ENCODE data around the gene TOMM20.

Gene TOMM20

DNA sequence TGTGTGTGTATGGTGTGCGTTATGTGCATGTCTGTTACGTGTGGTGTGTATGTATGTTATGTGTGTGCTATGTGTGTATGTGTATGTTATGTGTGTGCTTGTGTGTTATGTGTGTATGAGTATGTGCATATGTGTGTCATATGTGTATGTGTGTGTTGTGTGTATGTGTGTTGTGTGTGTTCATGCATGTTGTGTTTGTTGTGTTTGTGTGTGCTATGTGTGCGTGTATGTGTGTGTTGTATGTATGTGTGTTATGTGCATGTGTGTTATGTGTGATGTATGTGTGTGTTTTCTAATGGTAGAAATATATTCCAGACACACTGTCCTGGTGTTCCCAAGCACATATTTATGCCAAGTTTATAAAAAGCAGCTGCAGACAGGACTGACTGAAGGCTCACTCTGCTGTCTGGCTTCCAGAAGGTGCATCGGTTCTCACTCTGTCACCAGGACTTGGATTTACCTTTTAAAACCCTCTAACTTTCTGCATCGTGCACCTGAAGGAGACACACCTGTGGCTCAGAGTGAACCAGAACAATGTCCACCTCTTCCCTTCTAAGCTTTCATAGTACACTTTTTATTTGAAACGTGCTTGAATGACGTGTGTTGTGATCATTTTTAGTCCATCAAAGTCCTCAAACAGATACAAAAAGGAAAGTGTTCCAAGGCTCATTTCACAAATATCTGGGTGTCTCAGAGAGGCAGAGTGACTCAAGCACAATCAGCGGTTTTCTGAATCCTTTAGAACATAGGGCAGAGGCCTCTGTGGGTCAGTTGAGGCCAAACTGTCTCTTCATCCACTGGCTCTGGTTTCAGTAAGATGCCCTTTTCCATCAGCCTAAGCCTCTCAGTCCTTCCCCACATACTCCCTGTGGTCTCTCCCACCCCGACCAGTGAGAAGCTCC, 49.9 kb downstream of the TOMM20 start:
- intact Hi-C loops (cut with DNase I; ENCODE audit: low total_unique reads) = no loop called here
- DNase-seq = no peak
- Histone ChIP-seq H3K27me3 (no peaks in the 10 kb centered on the region), H3K27ac (peak overlapping the region; percentile 14 to 47), H3K36me3 (no peaks in the 10 kb centered on the region), H3K9me3 (no peaks in the 10 kb centered on the region), H3K4me1 (peaks cover 0 to 76% (median 61%) of the 10 kb centered on the region in 4 donors), H3K4me3 (no peak overlapping the region)
- TF ChIP-seq, protein P1, sequence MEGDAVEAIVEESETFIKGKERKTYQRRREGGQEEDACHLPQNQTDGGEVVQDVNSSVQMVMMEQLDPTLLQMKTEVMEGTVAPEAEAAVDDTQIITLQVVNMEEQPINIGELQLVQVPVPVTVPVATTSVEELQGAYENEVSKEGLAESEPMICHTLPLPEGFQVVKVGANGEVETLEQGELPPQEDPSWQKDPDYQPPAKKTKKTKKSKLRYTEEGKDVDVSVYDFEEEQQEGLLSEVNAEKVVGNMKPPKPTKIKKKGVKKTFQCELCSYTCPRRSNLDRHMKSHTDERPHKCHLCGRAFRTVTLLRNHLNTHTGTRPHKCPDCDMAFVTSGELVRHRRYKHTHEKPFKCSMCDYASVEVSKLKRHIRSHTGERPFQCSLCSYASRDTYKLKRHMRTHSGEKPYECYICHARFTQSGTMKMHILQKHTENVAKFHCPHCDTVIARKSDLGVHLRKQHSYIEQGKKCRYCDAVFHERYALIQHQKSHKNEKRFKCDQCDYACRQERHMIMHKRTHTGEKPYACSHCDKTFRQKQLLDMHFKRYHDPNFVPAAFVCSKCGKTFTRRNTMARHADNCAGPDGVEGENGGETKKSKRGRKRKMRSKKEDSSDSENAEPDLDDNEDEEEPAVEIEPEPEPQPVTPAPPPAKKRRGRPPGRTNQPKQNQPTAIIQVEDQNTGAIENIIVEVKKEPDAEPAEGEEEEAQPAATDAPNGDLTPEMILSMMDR (IDR thresholded peaks at IDR 0.05) = no peak

DNA sequence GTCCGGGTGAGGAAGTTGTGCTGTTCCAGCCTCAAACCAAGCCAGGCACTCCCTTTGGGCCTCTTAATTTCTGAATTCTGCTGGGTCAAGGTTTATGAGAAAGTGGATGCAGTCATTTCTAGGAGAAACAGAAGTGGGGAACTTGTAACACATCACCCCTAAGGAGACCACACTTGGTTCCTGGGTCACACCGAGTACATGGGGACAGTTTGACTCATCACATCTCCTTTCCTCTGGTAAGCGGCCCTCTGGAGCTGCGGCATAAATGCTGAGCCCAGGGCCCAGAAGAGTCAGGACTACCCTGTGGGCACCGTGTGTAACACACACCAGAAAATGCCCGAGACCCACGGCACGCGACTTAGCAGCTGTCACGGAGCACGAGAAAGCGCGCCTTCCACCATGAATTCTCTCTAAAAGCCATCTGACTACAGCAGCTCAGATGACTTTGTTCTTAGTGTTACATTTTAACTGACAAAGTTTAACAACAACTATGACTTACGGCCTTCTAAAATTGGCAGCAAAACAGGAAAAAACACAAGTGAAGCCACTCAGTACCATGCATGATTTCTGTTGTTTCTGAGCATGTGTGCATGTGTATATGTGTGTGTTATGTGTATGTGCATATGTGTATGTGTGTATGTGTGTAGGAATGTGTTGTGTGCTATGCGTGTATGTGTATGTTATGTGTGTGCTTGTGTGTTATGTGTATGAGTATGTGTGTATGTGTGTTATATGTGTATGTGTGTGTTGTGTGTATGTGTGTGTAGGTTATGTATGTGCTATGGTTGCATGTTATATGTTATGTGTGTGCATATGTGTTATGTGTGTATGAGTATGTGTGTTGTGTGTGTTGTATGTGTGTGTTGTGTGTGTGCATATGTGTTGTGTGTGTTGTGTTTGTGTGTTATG, 50.8 kb downstream of the TOMM20 start:
- Histone ChIP-seq H3K27me3 (no peaks in the 10 kb centered on the region), H3K27ac (peak overlapping the region; percentile 47 to 53), H3K36me3 (no peaks in the 10 kb centered on the region), H3K4me3 (no peak overlapping the region), H3K9me3 (no peaks in the 10 kb centered on the region), H3K4me1 (peaks cover 0 to 72% (median 55%) of the 10 kb centered on the region in 4 donors)
- DNase-seq = no peak
- TF ChIP-seq, protein P1 (IDR thresholded peaks at IDR 0.05) = no peak
- intact Hi-C loops (cut with DNase I; ENCODE audit: low total_unique reads) = no loop called here

DNA sequence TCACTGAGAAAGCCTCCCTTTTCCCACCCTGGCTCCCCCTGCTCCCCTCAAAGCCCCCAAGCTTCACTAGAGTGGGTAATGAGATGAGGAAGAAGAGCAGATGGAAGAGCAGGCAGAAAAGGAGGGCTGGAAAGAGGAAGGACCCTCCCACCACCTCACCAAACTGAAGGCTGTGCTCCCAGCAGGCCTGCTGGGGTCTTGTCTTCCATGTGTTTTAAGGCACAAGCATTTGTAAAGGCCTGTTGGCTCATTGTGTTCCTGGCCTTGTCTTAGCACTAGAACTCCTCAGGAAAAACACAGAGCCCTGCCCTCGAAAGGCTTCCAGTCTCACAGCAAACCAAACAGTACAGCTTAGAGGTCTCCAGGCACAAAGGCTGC, 51.5 kb downstream of the TOMM20 start:
- no peaks in the 10 kb centered on the region for H3K36me3 ChIP-seq
- H3K4me3 ChIP-seq = no peak overlapping the region
- H3K27me3 ChIP-seq = no peaks in the 10 kb centered on the region
- H3K27ac ChIP-seq = peak overlapping the region; percentile 47 to 53
- intact Hi-C loops (cut with DNase I; ENCODE audit: low total_unique reads) = no loop called here
- TF ChIP-seq, protein P1 (IDR thresholded peaks at IDR 0.05) = no peak
- no peak for DNase-seq
- H3K9me3 ChIP-seq = no peaks in the 10 kb centered on the region
- H3K4me1 ChIP-seq = peaks cover 0 to 66% (median 48%) of the 10 kb centered on the region in 4 donors

DNA sequence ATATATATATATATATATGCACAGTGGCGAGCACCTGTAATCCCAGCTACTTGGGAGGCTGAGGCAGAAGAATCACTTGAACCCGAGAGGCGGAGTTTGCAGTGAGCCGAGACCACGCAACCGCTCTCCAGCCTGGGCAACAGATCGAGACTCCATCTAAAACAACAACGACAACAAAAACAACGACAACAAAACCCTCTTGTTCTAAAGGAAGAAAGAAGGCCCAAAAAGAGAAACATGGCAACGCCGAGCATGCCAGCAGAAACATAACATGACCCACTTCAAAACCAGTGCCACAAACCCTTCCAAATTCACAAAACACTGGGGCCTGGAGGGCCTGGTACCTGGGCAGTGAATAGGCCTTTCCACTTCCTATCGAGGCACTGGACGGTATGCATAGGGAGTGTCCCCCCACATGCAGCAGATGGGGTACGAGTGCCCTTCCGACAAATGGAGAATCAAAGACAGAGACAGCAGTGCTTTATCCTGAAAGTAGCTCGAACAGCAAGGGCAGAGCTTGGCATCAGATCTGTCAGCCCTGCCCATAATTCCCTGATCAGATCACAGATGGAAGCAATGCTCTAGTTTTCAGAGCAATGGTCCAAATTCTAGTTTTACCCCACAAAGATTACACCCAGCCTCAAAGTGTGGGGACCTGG, 52.0 kb downstream of the TOMM20 start:
- no peaks in the 10 kb centered on the region for H3K9me3 ChIP-seq
- no peaks in the 10 kb centered on the region for H3K27me3 ChIP-seq
- H3K4me1 ChIP-seq = peaks cover 0 to 61% (median 45%) of the 10 kb centered on the region in 4 donors
- H3K27ac ChIP-seq = peak overlapping the region; percentile 53 to 75
- TF ChIP-seq, protein P1 (IDR thresholded peaks at IDR 0.05) = no peak
- DNase-seq = no peak
- H3K36me3 ChIP-seq = no peaks in the 10 kb centered on the region
- intact Hi-C loops (cut with DNase I; ENCODE audit: low total_unique reads) = no loop called here
- H3K4me3 ChIP-seq = no peak overlapping the region

DNA sequence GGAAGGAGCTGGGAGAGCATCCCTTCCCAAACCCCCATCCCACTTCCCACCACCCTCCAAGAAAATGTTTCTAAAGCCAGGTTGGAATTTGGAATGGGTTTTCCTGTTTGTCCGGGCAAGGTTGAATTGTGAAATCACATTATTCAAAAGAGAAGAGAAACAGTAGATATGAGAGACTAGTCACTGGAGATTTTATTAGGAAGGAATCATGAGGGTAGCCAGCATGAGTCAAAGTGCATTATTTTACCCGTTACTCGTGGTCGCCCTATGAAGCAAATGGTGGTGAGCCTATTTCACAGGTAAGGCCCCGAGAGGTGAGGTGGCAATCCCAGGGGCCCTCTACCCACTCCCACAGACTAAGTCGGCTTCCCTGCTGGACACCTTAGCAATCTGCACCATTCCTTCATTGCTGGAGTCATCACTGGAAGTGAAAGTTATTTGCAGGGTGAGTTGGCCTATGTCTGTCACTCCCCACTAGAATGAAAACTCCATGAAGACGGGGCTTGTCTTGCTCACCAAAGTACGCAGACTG, 52.8 kb downstream of the TOMM20 start:
- H3K4me1 ChIP-seq = peaks cover 0 to 62% (median 45%) of the 10 kb centered on the region in 4 donors
- H3K27me3 ChIP-seq = no peaks in the 10 kb centered on the region
- H3K27ac ChIP-seq = peak overlapping the region; percentile 72 to 75
- intact Hi-C loops (cut with DNase I; ENCODE audit: low total_unique reads) = no loop called here
- no peaks in the 10 kb centered on the region for H3K9me3 ChIP-seq
- DNase-seq = no peak
- no peaks in the 10 kb centered on the region for H3K36me3 ChIP-seq
- no peak overlapping the region for H3K4me3 ChIP-seq
- TF ChIP-seq, protein P1 (IDR thresholded peaks at IDR 0.05) = no peak
